Activated naive CD4-positive, alpha-beta T cell treated with anti-CD3 and anti-CD28 coated beads, Interleukin-2, amount 50 U/mL, for 16 hours (primary cell): ENCODE data around the gene GABARAPL2.

Source experiments
- DNase-seq: peaks from one replicate; pipeline ENCODE4 v3.0.0-alpha.2; 2020

GABARAPL2 gene

GRCh38 chr16:75593825-75594820 is 27.9 kb downstream of the GABARAPL2 start:
- DNase-seq = no peak

- DNase-seq = no peak
Measured at GRCh38 chr16:75599452-75600277, 33.5 kb downstream of the GABARAPL2 start.

- no peak for DNase-seq
Measured at GRCh38 chr16:75603241-75603640, 37.1 kb downstream of the GABARAPL2 start.

- DNase-seq = no peak
Measured at GRCh38 chr16:75606507-75606906, 40.3 kb downstream of the GABARAPL2 start.

GRCh38 chr16:75614066-75614897 is 48.1 kb downstream of the GABARAPL2 start:
- DNase-seq = no peak

GRCh38 chr16:75615619-75616018 is 49.4 kb downstream of the GABARAPL2 start:
- DNase-seq = no peak

GRCh38 chr16:75616521-75617010 is 50.4 kb downstream of the GABARAPL2 start:
- DNase-seq = no peak

- DNase-seq = no peak
Measured at GRCh38 chr16:75617121-75617520, 50.9 kb downstream of the GABARAPL2 start.

GRCh38 chr16:75618780-75619179 is 52.6 kb downstream of the GABARAPL2 start:
- no peak for DNase-seq

GRCh38 chr16:75620326-75621169 is 54.4 kb downstream of the GABARAPL2 start:
- DNase-seq = no peak

GRCh38 chr16:75621170-75621477 is 54.9 kb downstream of the GABARAPL2 start:
- DNase-seq = no peak

GRCh38 chr16:75622761-75623605 is 56.8 kb downstream of the GABARAPL2 start, which contains the start of gene ADAT1:
ADAT1 (minus strand) TSS chr16:75623281; CDS start chr16:75620799, 2,482 bp downstream.
- DNase-seq = peak; percentile 97

- DNase-seq = no peak
Measured at GRCh38 chr16:75624921-75625334, 58.7 kb downstream of the GABARAPL2 start.

- no peak for DNase-seq
Measured at GRCh38 chr16:75626806-75627205, 60.6 kb downstream of the GABARAPL2 start.
